Lower lobe of right lung (tissue), 2 donors: ENCODE results near the gene RIT1. TPM values are rescaled to one million over a fixed set of nuclear protein-coding genes. Genes with fewer than 3 reads are reported as not detected.
"Not testable (repeated sequence)": the region's sequence is repeated elsewhere in the genome, so short reads cannot be mapped to it uniquely, and the experiment has no call there.

Source experiments
- ATAC-seq, 2 donors: fragments of 200-7000 bp; cut with Tn5 transposase; one replicate each; pipeline ENCODE4 v1.9.1; 2020 to 2022; ENCODE audit warnings: mild to moderate bottlenecking in 2 of 2, moderate library complexity in 2 of 2
- DNase-seq: peaks from one replicate; pipeline ENCODE4 v3.0.0-alpha.2; 2020
- H3K27ac ChIP-seq: fragments of 200-600 bp; one replicate; pipeline ENCODE4 v1.8.0; 2022
- H3K27me3 ChIP-seq: fragments of 200-600 bp; one replicate; pipeline ENCODE4 v1.8.0; 2022; ENCODE audit warnings: low read depth
- H3K36me3 ChIP-seq: fragments of 200-600 bp; one replicate; pipeline ENCODE4 v1.8.0; 2022; ENCODE audit warnings: mild to moderate bottlenecking
- H3K4me1 ChIP-seq: fragments of 200-600 bp; one replicate; pipeline ENCODE4 v1.8.0; 2022
- H3K4me3 ChIP-seq: fragments of 200-600 bp; one replicate; pipeline ENCODE4 v1.8.0; 2022; ENCODE audit warnings: mild to moderate bottlenecking
- H3K9me3 ChIP-seq: fragments of 200-600 bp; one replicate; pipeline ENCODE4 v1.8.0; 2022
- intact Hi-C: fragments of 100-400 bp; cut with DNase I; formaldehyde crosslinking; loops from one replicate; pipeline ENCODE4 v1.11.0; 2022
- total RNA-seq: library from RNA; stranded (reverse); fragmentation: NEBNext Ultra II Directional; extraction: Animal tissue kit (Norgen Biotek cat#: 25700); gene quantifications from one replicate; pipeline ENCODE4 v1.2.1, GENCODE V29; 2021
- TF ChIP-seq, protein P1 (sequence below): fragments of 200-600 bp; IDR thresholded peaks from one replicate; pipeline ENCODE4 v1.8.0; 2022; ENCODE audit warnings: antibody characterized with exemption, mild to moderate bottlenecking
- donor health status: DM: no; HTN: yes; CAD: no; lungs with severe emphysema.

Gene RIT1
- total RNA-seq, 1 donor from 2014 or later: 56.4 TPM

DNA sequence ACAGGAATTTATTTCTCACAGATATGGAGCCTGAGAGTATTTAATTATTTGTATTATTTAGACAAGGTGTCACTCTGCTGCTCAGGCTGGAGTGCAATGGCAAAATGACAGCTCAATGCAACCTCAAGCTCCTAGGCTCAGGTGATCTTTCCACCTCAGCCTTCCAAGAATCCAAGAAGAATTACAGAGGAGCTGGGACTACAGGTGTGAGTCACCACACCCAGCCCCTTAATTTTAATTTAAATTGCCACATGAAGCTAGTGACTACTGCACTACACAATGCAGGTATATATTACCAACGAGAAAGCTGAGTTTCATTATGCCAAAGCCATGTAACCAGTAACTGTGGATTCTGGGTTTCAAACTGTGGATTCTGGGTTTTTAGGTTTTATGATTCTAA is 20.9 kb upstream of the RIT1 start:
- no peaks in the 10 kb centered on the region for H3K9me3 ChIP-seq
- H3K27me3 ChIP-seq: no peaks in the 10 kb centered on the region
- H3K27ac ChIP-seq: no peak overlapping the region
- H3K4me3 ChIP-seq: peak overlapping the region; percentile 66
- peaks cover 37% of the 10 kb centered on the region for H3K4me1 ChIP-seq
- DNase-seq (no peak), ATAC-seq (no peak)
- intact Hi-C loops: no loop called here
- TF ChIP-seq, protein P1, sequence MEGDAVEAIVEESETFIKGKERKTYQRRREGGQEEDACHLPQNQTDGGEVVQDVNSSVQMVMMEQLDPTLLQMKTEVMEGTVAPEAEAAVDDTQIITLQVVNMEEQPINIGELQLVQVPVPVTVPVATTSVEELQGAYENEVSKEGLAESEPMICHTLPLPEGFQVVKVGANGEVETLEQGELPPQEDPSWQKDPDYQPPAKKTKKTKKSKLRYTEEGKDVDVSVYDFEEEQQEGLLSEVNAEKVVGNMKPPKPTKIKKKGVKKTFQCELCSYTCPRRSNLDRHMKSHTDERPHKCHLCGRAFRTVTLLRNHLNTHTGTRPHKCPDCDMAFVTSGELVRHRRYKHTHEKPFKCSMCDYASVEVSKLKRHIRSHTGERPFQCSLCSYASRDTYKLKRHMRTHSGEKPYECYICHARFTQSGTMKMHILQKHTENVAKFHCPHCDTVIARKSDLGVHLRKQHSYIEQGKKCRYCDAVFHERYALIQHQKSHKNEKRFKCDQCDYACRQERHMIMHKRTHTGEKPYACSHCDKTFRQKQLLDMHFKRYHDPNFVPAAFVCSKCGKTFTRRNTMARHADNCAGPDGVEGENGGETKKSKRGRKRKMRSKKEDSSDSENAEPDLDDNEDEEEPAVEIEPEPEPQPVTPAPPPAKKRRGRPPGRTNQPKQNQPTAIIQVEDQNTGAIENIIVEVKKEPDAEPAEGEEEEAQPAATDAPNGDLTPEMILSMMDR: no peak
- peaks cover 65% of the 10 kb centered on the region for H3K36me3 ChIP-seq

DNA sequence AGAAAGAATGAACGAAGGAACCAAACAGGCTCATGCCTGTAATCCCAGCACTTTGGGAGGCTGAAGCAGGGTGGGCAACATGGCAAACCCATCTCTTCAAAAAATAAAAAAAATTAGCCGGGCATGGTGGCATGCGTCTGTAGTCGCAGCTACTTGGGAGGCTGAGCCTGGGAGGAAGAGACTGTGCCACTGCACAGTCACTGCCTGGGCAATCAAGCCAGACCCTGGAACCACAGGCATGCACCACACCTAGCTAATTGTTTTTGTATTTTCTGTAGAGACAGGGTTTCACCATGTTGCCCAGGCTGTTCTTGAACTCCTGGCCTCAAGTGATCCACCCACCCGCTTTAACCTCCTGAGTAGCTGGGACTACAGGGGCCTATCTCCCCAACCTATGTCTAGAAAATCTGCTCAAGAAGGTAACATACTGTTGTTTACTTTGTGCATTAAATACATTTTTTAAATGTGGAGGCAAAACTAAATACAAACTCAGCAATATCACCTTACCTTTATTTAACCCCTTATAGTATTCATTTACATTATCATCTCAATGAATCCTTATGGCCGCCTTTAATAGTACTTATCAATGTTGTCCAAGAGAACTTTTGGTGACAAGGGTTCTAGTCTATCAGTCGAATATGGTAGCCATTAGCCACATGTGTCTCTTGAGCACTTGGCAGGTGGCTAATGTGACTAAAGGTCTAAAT is 20.3 kb upstream of the RIT1 start:
- Histone ChIP-seq H3K36me3 (peaks cover 71% of the 10 kb centered on the region), H3K27ac (no peak overlapping the region), H3K27me3 (no peaks in the 10 kb centered on the region), H3K4me3 (peak overlapping the region; percentile 66), H3K4me1 (peaks cover 37% of the 10 kb centered on the region), H3K9me3 (no peaks in the 10 kb centered on the region)
- intact Hi-C loops: no loop called here
- ATAC-seq: no peak
- TF ChIP-seq, protein P1: no peak
- DNase-seq: peak; percentile 45

GRCh38 chr1:155930725-155931124 is 19.6 kb upstream of the RIT1 start:
- DNase-seq, ATAC-seq, H3K27me3 ChIP-seq, intact Hi-C loops, H3K27ac ChIP-seq, H3K9me3 ChIP-seq: not testable (repeated sequence)
- peaks cover 37% of the 10 kb centered on the region for H3K4me1 ChIP-seq
- peaks cover 79% of the 10 kb centered on the region for H3K36me3 ChIP-seq
- peak overlapping the region; percentile 66 for H3K4me3 ChIP-seq

DNA sequence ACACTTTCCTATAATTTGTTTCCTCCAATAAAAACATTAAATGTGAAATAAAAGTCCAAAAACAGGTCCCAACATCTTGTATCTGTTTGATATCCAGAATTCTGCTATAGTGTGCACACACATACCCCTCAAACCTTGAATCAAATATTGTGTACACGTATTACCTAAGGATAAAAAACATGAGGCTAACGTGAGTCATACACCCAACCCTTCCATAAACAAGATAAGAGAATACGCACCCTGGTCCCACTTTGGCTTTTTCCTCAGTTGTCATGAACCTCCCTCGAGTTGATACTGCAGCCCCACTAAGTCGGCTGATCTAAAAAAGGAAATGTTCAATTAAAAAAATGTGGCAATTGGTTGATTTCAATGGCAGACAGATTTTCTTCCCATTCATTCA is 17.9 kb upstream of the RIT1 start:
- Histone ChIP-seq H3K27me3 (no peaks in the 10 kb centered on the region), H3K4me1 (peaks cover 37% of the 10 kb centered on the region), H3K27ac (no peak overlapping the region), H3K4me3 (no peak overlapping the region), H3K36me3 (peaks cover 96% of the 10 kb centered on the region), H3K9me3 (no peaks in the 10 kb centered on the region)
- DNase-seq (no peak), ATAC-seq (no peak)
- intact Hi-C loops: no loop called here
- TF ChIP-seq, protein P1: no peak

DNA sequence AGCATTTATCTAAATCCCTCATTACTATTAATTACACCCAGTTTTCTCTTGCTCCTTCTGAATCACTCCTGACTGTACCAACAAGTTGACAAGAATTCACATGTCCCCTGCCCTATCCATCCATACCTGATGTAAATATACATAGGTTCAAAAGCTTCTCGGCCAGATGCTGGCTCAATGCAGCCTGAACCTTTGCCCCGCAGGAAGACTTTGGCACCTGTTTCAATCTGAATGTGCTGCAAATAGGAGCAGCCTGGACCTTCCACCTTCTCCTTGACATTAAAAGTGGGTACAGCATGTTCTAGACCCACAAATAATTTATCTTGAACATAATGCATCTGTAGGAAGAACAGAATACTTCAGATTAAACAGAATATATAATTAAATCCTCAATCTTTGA is 14.4 kb upstream of the RIT1 start:
- intact Hi-C loops: no loop called here
- H3K27ac ChIP-seq: no peak overlapping the region
- H3K9me3 ChIP-seq: no peaks in the 10 kb centered on the region
- peaks cover 100% of the 10 kb centered on the region for H3K36me3 ChIP-seq
- ATAC-seq: no peak
- peaks cover 5% of the 10 kb centered on the region for H3K4me1 ChIP-seq
- no peaks in the 10 kb centered on the region for H3K27me3 ChIP-seq
- DNase-seq: no peak
- no peak overlapping the region for H3K4me3 ChIP-seq
- TF ChIP-seq, protein P1: no peak

DNA sequence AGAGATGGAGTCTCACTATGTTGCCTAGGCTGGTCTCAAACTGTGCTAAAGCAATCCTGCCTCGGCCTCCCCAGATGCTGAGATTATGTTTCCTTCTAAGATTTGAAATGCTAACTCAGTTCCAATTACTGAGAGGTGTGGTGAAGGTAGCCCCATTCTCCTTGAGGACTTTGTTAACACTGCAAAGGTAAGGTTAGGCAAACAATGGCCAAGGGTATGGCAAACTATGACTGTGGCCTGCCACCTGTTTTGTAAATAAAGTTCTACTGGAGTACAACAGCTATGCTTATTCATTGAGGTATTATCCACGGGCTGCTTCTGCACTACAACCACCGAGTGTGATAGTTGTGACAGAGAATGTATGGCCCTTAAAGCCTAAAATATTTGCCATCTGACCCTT is 9.6 kb upstream of the RIT1 start:
- no peak for ATAC-seq
- H3K9me3 ChIP-seq: no peaks in the 10 kb centered on the region
- no peak overlapping the region for H3K27ac ChIP-seq
- TF ChIP-seq, protein P1: no peak
- H3K4me1 ChIP-seq: no peaks in the 10 kb centered on the region
- H3K4me3 ChIP-seq: no peak overlapping the region
- no peaks in the 10 kb centered on the region for H3K27me3 ChIP-seq
- intact Hi-C loops: no loop called here
- no peak for DNase-seq
- H3K36me3 ChIP-seq: peaks cover 100% of the 10 kb centered on the region
